GM18507 (cell line): ENCODE results near the gene SMAD3.
A peak's percentile ranks its signal among the peaks of the same experiment; 100 is the strongest.

Experiments used
- DNase-seq: peaks from one replicate; pipeline ENCODE4 v3.0.0; 2011; ENCODE audit warnings: low read depth; ENCODE audit not compliant: insufficient read length; ENCODE audit errors: extremely low spot score
- FAIRE-seq: peaks from 2 replicates; lab custom pipeline; 2011; peaks lifted over from hg19 to GRCh38; lab: Jason Lieb, UNC

SMAD3 gene

GRCh38 chr15:67171471-67171870, 106.1 kb downstream of the SMAD3 start:
- DNase-seq (no peak), FAIRE-seq (no peak)

DNA sequence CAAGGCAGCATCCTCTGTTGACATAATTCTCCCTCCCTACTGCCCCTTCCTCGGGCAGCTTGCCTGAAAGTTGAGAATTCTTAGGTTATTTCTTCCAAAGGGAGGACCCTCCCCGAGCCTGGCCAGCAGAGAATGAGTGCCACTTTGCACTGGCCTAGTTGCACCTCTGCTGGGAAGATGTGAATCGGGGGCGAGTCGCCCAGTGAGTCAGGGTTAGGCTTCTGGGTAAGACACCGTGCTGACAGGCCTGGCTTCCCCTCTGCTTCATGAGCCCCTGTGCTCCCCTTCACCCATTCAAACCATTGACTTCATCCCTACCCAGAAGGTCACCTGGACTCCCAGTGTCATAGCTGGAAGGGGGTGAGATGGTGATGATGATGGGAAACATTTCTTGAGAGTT, 106.8 kb downstream of the SMAD3 start:
- DNase-seq (no peak), FAIRE-seq (no peak)

- no peak for FAIRE-seq
- no peak for DNase-seq
These were observed 107.6 kb downstream of the SMAD3 start for GRCh38 chr15:67173005-67173404.

GRCh38 chr15:67173786-67174185, 108.4 kb downstream of the SMAD3 start:
- FAIRE-seq (no peak), DNase-seq (no peak)

DNA sequence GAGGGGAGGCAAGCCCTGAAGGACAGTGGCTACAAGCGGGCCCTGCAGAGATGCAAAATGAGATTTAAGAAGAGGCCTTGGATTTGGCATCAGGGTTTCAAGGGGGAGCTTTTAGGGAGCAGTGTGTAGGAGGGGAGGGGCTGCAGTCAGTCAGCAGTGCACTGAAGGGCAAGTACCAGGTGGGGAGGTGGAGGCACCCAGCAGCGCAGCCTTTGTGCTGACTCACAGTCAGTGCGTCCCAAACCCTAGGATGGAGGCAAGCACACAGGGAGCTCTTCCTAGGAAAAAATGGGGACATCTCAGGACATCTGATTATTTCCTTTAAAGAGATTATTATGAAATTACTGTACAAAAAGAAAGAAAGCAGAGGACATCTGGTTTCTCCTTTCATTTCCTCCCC, 109.0 kb downstream of the SMAD3 start:
- FAIRE-seq (no peak), DNase-seq (no peak)

- DNase-seq (no peak), FAIRE-seq (no peak)
These were observed 109.6 kb downstream of the SMAD3 start for GRCh38 chr15:67174864-67175573.

DNA sequence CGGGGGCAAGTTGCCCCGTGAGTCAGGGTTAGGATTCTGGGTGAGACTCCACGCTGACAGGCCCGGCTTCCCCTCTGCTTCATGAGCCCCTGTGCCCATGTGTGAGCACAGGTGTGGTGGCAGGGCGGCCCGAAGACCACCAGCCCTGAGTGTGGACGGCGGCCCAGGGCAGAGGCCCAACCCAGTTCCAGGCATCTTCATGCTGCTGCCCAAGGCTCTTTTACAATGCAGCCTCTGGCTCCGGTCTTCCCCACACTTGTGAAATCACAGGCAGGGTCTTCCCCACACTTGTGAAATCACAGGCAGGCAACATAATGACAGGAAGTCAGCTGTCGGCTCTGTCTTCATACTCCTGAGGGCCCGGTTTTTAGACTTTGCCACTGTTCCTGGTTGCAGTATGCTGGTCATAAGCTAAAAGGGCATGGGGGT, 110.3 kb downstream of the SMAD3 start:
- FAIRE-seq (peak; percentile 72), DNase-seq (peak; percentile 40)

DNA sequence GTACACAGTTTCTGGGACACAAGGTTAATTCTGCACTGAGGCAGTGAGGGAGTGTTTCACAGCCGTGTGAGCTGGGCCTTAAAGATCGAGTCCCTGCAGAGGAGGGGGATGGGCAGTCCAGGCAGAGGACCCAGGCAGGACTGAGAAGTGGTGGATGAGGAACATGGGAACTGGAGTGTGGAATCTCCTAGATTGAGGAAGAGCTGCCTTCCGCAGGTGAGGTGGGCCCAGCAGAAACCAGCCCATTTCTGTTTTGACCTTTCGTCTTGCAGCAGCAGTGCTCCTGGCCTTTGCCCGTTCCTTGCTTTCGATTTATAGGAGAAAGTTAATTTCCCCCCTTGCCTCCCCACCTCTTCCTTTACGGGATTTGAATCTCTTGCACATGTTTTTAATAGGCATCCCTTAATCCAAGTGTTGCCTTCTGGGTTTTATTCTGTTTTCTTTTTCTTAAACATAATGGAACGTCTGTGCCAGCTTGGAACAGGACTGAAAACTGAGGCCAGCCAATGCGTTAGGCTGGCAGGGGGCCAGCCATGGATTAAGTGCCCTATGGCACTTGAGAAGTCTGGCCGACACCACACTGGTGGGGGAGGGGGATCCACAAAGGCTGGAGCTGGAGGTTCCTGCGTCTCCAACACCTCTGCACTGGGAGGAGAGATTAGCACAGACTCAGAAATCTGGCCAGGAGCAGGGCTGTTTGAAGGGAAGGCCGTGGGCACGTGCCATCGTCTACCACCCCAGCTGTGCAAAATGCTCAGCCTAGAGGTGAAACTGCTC, 111.0 kb downstream of the SMAD3 start:
- DNase-seq (no peak), FAIRE-seq (no peak)

DNA sequence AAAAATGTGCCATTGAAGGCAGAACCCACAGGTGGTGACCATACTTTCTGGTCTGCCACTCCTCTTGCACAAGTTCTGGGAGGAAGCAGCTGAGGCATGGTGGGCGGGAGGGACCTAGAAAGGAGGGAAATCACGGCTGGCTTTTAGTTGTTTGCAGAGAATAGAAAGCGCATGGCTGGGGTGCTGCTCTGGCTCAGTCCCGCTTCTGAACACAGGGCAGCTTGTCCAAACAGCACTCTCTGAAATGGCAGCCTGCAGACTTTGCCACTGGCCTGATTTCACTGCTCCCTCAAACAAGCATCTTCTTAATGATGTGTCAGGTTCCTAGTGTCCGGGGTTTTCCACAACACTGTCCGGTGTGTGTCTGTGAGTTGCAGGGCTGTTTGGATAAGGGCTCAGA, 112.3 kb downstream of the SMAD3 start:
- FAIRE-seq, result no peak
- DNase-seq, result no peak

DNA sequence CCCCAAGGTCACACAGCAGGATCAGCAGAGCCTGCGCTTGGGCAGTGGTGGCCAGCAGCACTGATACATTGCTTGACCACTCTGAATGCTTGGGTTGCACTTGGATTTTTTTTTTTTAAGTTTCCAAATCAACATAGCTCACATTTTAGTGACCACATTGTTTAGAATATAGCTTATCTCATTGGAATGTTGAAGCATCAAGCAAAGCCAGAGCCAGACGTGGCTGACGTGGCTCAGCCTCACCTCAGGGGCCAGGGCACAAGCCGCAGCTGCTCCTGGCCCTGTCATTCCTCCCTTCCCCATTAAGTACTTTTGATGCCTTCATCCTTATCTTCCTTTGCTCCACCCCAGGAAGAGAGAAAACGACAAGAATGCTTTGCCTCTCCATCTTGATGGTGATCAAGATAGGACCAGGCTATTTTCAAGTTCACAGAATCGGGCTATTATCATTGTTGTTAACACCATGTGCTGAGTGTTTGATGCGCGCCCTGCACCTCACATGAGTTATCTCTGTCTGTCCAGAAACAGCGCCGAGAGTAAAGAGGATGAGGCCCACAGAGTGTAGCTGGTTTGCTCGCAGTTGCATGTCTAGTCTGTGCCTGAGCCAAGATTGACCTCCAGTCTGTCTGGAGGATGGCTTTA, 113.3 kb downstream of the SMAD3 start:
- FAIRE-seq (no peak), DNase-seq (no peak)

DNA sequence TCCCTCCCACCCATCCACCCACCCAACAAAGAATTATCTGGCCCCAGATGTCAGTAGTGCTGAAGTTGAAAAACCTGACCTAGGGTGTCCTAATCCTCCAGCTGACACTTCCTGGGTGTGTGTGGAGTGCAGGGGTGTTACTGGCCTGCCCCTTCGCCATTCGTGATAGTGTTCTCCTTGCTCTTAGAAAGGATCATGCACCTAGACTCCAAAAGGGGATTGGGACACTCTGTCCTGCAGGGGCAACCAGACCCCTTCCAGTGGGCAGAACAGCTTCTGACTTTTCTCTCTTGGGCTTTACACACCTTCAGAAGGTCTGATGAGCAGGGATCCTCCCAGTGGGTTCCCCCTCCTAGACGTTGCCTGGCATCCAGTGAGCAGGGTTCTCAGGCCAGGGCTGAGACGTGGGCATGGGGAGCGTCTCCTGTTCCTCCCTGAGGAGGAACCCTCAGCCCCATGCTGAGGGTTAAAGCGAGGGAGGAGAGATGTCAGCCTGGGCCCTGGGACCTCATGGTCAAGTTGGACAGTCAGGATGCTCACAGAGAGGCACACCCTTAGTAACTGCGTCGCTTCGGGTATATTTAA, 114.1 kb downstream of the SMAD3 start:
- FAIRE-seq, result no peak

GRCh38 chr15:67180035-67180434, 114.6 kb downstream of the SMAD3 start:
- FAIRE-seq, result no peak
- no peak for DNase-seq

More for the DNA sequence above, 114.1 kb downstream of the SMAD3 start:
- no peak for DNase-seq

DNA sequence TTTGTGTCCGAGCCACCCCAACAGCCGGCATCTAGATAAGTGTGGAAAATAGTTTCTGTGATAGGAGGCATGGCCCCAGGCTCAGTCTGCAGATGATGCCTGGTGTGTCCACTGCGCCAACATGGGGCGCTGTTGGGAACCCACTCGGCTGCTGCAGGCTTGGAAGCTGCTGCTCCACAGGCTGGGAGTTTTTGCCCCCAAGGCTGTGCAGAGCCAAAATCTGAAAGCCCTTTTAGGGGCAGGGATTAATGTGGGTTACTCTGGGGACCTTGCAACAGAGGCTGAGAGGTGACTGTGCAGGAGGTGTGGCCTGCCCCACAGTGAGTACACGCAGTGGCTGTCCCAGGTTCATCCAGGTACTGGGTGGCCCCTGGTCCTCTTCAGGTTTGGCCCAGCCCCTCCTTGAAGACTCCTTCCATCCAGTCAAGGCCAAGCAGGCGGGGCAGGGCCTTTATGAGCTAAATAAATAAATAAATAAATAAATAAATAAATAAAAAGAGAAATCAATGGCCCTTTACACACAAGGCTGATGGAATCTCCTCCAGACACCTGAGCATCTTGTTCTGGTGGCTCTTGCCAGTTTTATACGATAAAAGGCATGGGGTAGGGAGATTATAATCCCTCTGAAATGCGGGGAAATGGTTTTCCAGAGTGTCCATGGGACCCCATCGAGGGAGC, 115.3 kb downstream of the SMAD3 start:
- DNase-seq, result no peak
- no peak for FAIRE-seq

- FAIRE-seq, result no peak
These were observed 115.8 kb downstream of the SMAD3 start for GRCh38 chr15:67181221-67181639.

GRCh38 chr15:67183443-67184169, 118.2 kb downstream of the SMAD3 start:
- no peak for FAIRE-seq
- no peak for DNase-seq

More at GRCh38 chr15:67181221-67181639, 115.8 kb downstream of the SMAD3 start:
- no peak for DNase-seq

- DNase-seq (no peak), FAIRE-seq (no peak)
These were observed 119.0 kb downstream of the SMAD3 start for GRCh38 chr15:67184208-67184925.

DNA sequence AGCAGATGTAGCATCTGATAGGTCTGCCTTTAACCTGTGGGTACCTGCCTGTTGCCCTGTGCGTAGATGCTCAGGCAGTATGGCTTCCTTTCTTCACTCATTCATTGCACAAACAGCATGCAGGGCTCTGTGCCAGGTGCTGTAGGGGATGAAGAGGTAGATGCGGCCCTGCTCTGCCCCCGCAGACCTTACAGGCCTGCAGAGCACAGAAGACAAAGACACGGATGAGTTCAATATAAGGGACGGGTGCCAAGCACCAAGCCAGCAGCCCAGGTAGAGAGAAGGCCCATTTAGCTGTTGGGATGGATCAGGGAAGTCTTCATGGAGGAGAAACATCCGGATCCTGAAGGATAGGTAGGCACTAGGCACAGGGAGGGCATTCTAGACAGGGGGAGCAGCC, 119.6 kb downstream of the SMAD3 start:
- FAIRE-seq (no peak), DNase-seq (no peak)

DNA sequence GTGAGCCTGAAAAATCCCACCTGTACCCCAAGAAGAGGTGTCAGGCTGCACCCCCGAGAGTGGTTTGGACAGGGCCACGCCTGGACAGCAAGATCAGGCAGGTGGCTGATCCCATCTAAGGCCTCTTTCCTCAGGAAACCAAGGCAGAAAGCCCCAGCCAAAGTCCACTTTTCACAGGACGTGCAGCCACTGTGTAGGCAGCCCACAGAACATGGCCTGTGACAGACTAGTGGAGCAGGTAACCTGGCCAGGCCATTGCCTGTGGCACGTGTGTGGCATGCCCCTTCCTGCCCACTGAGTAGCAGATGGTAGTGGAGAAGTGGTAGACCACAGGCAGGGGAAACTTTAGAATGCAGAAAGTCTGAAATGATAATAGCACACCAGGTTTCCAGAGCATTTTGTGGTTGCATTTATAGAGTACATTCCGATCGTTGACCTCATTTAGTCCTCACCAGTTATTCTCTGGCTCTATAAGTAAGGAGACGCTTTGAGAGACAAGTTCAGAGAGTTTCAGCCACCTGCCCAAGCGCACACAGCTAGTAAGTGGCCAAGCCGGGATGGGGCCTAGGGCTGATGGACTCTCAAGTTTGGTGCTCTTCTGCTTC, 120.3 kb downstream of the SMAD3 start:
- peak; percentile 41 for FAIRE-seq
- no peak for DNase-seq
